GM12873 (cell line): ENCODE data around the gene GGT5.
"Not testable (repeated sequence)": the region's sequence is repeated elsewhere in the genome, so short reads cannot be mapped to it uniquely, and the experiment has no call there.

Source experiments
- TF ChIP-seq, protein P1 (sequence below): IDR thresholded peaks from 2 replicates; pipeline ENCODE4 v1.5.1; 2012; ENCODE audit warnings: low read depth, mild to moderate bottlenecking, moderate library complexity, low read length, control low read depth; ENCODE audit not compliant: insufficient read depth; ENCODE audit errors: missing control alignments

GGT5 gene, protein sequence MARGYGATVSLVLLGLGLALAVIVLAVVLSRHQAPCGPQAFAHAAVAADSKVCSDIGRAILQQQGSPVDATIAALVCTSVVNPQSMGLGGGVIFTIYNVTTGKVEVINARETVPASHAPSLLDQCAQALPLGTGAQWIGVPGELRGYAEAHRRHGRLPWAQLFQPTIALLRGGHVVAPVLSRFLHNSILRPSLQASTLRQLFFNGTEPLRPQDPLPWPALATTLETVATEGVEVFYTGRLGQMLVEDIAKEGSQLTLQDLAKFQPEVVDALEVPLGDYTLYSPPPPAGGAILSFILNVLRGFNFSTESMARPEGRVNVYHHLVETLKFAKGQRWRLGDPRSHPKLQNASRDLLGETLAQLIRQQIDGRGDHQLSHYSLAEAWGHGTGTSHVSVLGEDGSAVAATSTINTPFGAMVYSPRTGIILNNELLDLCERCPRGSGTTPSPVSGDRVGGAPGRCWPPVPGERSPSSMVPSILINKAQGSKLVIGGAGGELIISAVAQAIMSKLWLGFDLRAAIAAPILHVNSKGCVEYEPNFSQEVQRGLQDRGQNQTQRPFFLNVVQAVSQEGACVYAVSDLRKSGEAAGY

DNA sequence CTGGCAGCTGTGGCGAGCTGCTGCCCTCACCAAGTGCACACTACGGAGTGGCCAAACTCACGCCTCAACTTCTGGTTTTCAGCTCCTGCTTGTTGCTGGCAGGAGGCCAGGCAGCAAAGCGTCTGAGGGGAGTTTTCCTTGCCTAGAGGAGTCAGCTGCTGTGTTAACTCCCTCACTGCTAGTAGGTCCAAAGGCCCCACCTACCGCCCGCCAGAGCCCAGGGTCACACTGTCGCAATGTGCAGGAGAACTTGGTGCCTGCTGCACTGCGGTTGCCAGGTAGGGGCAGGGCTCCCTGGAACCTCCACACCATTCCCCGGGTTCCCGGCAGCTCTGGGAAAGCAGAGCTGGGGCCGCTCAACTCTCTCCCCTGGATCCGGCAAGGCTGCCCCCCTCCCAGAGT lies at the start of gene GGT5:
Gene GGT5 (minus strand): TSS at position 53 of the 402 bp plus-strand sequence. CDS start 357 bp downstream, outside the sequence.
- TF ChIP-seq, protein P1, sequence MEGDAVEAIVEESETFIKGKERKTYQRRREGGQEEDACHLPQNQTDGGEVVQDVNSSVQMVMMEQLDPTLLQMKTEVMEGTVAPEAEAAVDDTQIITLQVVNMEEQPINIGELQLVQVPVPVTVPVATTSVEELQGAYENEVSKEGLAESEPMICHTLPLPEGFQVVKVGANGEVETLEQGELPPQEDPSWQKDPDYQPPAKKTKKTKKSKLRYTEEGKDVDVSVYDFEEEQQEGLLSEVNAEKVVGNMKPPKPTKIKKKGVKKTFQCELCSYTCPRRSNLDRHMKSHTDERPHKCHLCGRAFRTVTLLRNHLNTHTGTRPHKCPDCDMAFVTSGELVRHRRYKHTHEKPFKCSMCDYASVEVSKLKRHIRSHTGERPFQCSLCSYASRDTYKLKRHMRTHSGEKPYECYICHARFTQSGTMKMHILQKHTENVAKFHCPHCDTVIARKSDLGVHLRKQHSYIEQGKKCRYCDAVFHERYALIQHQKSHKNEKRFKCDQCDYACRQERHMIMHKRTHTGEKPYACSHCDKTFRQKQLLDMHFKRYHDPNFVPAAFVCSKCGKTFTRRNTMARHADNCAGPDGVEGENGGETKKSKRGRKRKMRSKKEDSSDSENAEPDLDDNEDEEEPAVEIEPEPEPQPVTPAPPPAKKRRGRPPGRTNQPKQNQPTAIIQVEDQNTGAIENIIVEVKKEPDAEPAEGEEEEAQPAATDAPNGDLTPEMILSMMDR: not testable (repeated sequence)

DNA sequence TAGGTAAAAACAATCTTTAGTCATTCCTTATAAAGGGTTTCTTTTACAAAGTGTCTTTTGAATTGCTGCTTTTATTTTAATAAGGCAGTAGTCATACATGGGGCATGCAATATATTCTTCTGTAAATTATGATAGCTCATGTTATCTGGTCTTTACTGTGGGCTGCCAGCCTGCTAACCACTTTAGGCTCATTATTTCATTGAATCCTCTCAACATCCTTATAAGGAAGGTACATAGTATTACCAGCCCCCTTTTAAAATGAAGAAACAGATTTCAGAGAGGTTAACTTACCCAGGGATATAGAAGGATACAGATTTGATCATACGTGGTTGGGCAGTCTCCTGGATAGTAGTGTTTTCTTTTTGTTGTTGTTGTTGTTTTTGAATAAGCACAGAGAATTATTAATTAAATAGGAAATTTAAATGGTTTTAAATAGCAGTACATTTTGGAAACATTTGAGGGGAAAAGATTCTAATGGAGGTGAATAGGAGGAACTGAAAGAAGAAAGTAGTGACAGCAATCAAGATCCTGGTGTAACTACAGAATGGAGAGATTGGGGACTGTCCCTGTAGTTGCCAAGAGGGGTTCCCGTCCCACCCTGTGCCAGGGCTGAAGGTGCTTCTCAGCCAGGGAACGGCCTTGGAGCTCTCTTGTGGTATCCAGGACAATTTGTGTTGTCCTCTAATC lies 46.8 kb upstream of the GGT5 start:
- TF ChIP-seq, protein P1: no peak

DNA sequence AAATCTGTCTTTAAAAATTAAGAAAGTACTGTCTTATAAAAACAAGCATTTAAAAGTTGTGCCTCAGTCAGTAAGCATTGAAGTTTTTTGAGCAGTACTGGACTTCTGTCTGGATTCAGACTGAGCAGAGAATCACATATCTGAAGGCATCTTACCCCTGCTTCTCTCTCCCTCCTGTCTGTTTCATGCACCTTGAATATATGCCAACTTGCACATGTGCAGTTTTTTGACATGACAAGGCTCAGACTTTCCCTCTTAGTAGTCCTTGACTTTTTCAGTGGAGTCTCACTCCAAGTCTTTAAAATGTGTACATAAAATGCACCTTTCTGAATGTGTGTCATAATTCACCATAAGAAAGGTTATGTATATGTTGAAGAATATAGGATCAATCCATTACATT lies 45.6 kb upstream of the GGT5 start:
- TF ChIP-seq, protein P1: no peak

DNA sequence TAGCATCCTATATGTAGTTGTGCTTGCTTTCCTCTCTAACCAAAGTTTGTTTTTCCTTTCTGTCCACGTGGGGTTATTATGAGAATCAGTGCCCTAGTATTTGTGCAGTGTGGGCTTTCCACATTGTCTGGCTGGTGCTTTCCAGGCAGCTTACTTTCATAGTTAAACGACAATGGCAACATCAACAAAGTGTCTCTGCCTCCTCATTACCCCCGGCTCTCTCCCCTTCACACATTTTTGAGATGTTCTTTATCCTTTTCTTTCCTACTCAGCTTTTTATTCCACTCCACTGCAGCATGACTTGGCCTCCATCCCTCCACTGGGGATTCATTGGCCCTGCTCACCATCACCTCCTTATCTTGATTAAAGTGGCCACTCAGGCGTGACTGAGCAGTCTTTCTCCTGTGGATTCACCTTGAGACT lies 44.9 kb upstream of the GGT5 start:
- TF ChIP-seq, protein P1: no peak

DNA sequence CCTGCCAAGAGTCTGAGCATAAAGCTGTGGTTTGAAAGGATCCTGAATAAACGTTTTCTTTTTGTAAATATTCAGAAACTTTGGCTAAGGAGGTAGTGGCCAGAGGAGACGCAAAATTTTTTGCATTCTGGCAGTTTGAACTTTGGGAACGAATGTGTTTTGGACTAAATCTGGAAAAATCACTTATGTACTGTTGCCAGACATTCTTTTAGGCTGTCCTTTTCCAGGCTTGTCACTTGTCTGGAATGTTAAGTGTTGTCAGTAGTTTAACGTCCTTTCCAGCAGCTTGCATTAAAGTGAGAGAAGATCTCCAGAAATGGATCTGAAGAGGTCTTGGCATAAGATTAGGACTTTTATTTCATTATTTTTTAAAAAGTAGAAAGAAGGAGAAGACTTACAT lies 44.2 kb upstream of the GGT5 start:
- TF ChIP-seq, protein P1: no peak

DNA sequence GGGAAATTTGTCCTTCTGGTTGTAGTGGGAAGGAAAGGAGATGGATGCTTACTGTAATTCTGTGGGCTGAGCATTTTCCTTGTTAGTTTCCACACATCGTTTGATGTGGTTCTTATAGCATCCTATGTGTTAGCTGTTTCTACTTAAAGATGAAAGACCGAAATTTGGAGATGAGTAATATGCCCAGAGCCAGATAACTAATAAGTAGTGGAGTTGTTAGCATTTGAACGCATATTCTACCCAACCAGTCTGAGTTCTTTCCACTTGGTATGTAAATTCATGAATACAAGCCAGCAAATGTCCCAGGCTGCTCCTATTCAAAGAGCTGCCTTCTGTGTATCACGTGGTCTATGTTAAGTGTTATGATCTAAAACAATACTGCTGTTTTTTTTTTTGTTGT lies 40.4 kb upstream of the GGT5 start:
- TF ChIP-seq, protein P1: no peak

DNA sequence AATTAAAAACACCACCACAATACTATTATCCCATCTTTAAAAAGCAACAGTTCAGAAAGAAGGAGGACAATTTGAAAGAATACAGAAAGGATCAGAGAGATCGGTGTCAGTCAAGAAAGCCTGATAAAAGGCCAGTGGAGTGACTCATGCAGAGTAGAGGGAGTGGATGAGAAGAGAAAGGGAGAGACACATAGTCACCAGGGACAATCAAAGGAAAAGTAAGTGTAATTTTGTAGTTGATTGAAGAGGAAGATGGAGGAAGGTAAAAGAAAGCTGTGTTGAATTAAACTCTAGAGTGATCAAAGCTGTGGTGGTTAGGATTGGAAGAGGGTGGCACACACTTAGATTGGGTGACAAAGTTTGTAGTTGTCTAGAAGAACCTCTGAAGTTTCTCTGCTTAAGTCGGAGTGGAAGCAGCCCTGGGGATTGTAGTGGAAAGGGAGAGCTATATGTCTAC lies 39.9 kb upstream of the GGT5 start:
- TF ChIP-seq, protein P1: no peak
